Activated CD4-positive, alpha-beta T cell treated with anti-CD3 and anti-CD28 coated beads for 48 hours (primary cell): ENCODE results near the gene CLEC16A.
A peak's percentile ranks its signal among the peaks of the same experiment; 100 is the strongest.

Experiments
- DNase-seq: peaks from one replicate; pipeline ENCODE4 v3.0.0-alpha.2; 2020

CLEC16A gene

GRCh38 chr16:11105038-11105903 lies 160.9 kb downstream of the CLEC16A start:
- peak; percentile 58 for DNase-seq

- DNase-seq: no peak
These were observed 162.4 kb downstream of the CLEC16A start for GRCh38 chr16:11106726-11107125.

- no peak for DNase-seq
These were observed 163.6 kb downstream of the CLEC16A start for GRCh38 chr16:11107780-11108465.

GRCh38 chr16:11108466-11108805 lies 164.1 kb downstream of the CLEC16A start:
- DNase-seq: no peak

- no peak for DNase-seq
These were observed 165.2 kb downstream of the CLEC16A start for GRCh38 chr16:11109566-11109965.

- no peak for DNase-seq
These were observed 166.8 kb downstream of the CLEC16A start for GRCh38 chr16:11111150-11111549.

GRCh38 chr16:11111856-11112634 lies 167.7 kb downstream of the CLEC16A start:
- DNase-seq: no peak

GRCh38 chr16:11112723-11113348 lies 168.5 kb downstream of the CLEC16A start:
- DNase-seq: peak; percentile 42

- peak; percentile 63 for DNase-seq
These were observed 170.2 kb downstream of the CLEC16A start for GRCh38 chr16:11114366-11115164.

- DNase-seq: no peak
These were observed 173.3 kb downstream of the CLEC16A start for GRCh38 chr16:11117576-11118211.

GRCh38 chr16:11118479-11118878 lies 174.1 kb downstream of the CLEC16A start:
- DNase-seq: no peak

GRCh38 chr16:11121083-11121608 lies 176.8 kb downstream of the CLEC16A start:
- DNase-seq: no peak

- no peak for DNase-seq
These were observed 177.7 kb downstream of the CLEC16A start for GRCh38 chr16:11121914-11122692.

- no peak for DNase-seq
These were observed 179.3 kb downstream of the CLEC16A start for GRCh38 chr16:11123666-11124065.

- no peak for DNase-seq
These were observed 181.6 kb downstream of the CLEC16A start for GRCh38 chr16:11125936-11126335.

- no peak for DNase-seq
These were observed 182.2 kb downstream of the CLEC16A start for GRCh38 chr16:11126399-11127054.

- DNase-seq: no peak
These were observed 183.3 kb downstream of the CLEC16A start for GRCh38 chr16:11127610-11128195.

GRCh38 chr16:11128211-11129141 lies 184.1 kb downstream of the CLEC16A start:
- no peak for DNase-seq
